ENCODE data around the gene CSPG4.
"Not testable (repeated sequence)": the region's sequence is repeated elsewhere in the genome, so short reads cannot be mapped to it uniquely, and the experiment has no call there.

The CSPG4 gene
- total RNA-seq = 0 to 0.04 (median 0) reads per million in 3 experiments

- DNase-seq = no peak
Measured at GRCh38 chr15:75712668-75713337, at the start of gene CSPG4. Gene CSPG4 (minus strand): TSS chr15:75712848. CDS start chr15:75712755, 93 bp downstream.

- not testable (repeated sequence) for DNase-seq
Measured at GRCh38 chr15:75762357-75762718, 49.7 kb upstream of the CSPG4 start.

- no peak for DNase-seq
Measured at GRCh38 chr15:75761446-75762356, 49.1 kb upstream of the CSPG4 start.

- DNase-seq = no peak
Measured at GRCh38 chr15:75760704-75761435, 48.2 kb upstream of the CSPG4 start.

- not testable (repeated sequence) for DNase-seq
Measured at GRCh38 chr15:75760131-75760520, 47.5 kb upstream of the CSPG4 start.

- no peak for DNase-seq
Measured at GRCh38 chr15:75759416-75760130, 46.9 kb upstream of the CSPG4 start.

GRCh38 chr15:75758071-75758872, 45.6 kb upstream of the CSPG4 start:
- DNase-seq = peak; percentile 32

GRCh38 chr15:75754871-75755270, 42.2 kb upstream of the CSPG4 start:
- not testable (repeated sequence) for DNase-seq

GRCh38 chr15:75753145-75753544, 40.5 kb upstream of the CSPG4 start:
- no peak for DNase-seq

GRCh38 chr15:75751891-75752290, 39.2 kb upstream of the CSPG4 start:
- DNase-seq = no peak

GRCh38 chr15:75751116-75751875, 38.6 kb upstream of the CSPG4 start:
- DNase-seq = no peak

GRCh38 chr15:75750261-75751050, 37.8 kb upstream of the CSPG4 start:
- no peak for DNase-seq

- DNase-seq = no peak
Measured at GRCh38 chr15:75749820-75750219, 37.2 kb upstream of the CSPG4 start.

- DNase-seq = peak; percentile 39
Measured at GRCh38 chr15:75748882-75749281, 36.2 kb upstream of the CSPG4 start.

- not testable (repeated sequence) for DNase-seq
Measured at GRCh38 chr15:75747121-75747520, 34.5 kb upstream of the CSPG4 start.

GRCh38 chr15:75745305-75745704, 32.7 kb upstream of the CSPG4 start:
- DNase-seq = no peak

GRCh38 chr15:75742346-75742745, 29.7 kb upstream of the CSPG4 start:
- DNase-seq = not testable (repeated sequence)

GRCh38 chr15:75739791-75740190, 27.1 kb upstream of the CSPG4 start:
- no peak for DNase-seq

- DNase-seq = peak; percentile 85
Measured at GRCh38 chr15:75738647-75739325, 26.1 kb upstream of the CSPG4 start.
